NCI-H1436 (cell line): ENCODE results near the gene UNC80.

ENCODE experiments used
- DNase-seq: peaks from one replicate; lab custom pipeline; 2025; lab: John Stamatoyannopoulos, UW

Gene UNC80

GRCh38 chr2:210020138-210020537, 248.5 kb downstream of the UNC80 start:
- no peak for DNase-seq

- DNase-seq: no peak
Observed at GRCh38 chr2:210022824-210023223, 251.2 kb downstream of the UNC80 start.

- no peak for DNase-seq
Observed at GRCh38 chr2:210027608-210028007, 256.0 kb downstream of the UNC80 start.

GRCh38 chr2:210028178-210028577, 256.5 kb downstream of the UNC80 start:
- no peak for DNase-seq

GRCh38 chr2:210034087-210034683, 262.6 kb downstream of the UNC80 start:
- no peak for DNase-seq

- no peak for DNase-seq
Observed at GRCh38 chr2:210035679-210036078, 264.0 kb downstream of the UNC80 start.

- no peak for DNase-seq
Observed at GRCh38 chr2:210038078-210038477, 266.4 kb downstream of the UNC80 start.

GRCh38 chr2:210046851-210047500, 275.3 kb downstream of the UNC80 start:
- no peak for DNase-seq
